Naive thymus-derived CD8-positive, alpha-beta T cell (primary cell): Measurements from ENCODE around the gene LAMTOR3. TPM values are rescaled to one million over a fixed set of nuclear protein-coding genes. Genes with fewer than 3 reads are reported as not detected.

Source experiments
- ATAC-seq, 2 donors: fragments of 150-1000 bp; cut with Tn5 transposase in 1 of 2; sonication (Bioruptor Pico), chemical (Tn5 transposase) in 1 of 2; 1 replicate in 1 of 2; 2 replicates in 1 of 2; pipeline ENCODE4 v1.10.0; 2021; ENCODE audit warnings: mild to moderate bottlenecking in 2 of 2, moderate library complexity in 2 of 2
- POLR2A ChIA-PET: fragments of 350-600 bp; sonication (Branson Sonifier 250); formaldehyde crosslinking; loops from one replicate; lab custom pipeline; 2021; ENCODE audit warnings: antibody characterized with exemption; lab: Charles Lee
- DNase-seq, 10 donors: peaks; one replicate each; pipeline versions ENCODE4 v3.0.0 to v3.0.0-alpha.2; 2020 to 2022
- H3K27ac Mint-ChIP-seq, 10 donors: one replicate each; pipeline ENCODE4 v1.8.0; 2020 to 2022; ENCODE audit warnings: mild to moderate bottlenecking in 10 of 10, mixed read lengths in 10 of 10, moderate library complexity in 4 of 10, inconsistent platforms in 1 of 10
- H3K27me3 Mint-ChIP-seq, 5 donors: one replicate each; pipeline ENCODE4 v1.8.0; 2021 to 2022; ENCODE audit warnings: mixed read lengths in 5 of 5
- H3K36me3 Mint-ChIP-seq, 3 donors: one replicate each; pipeline ENCODE4 v1.8.0; 2020 to 2022; ENCODE audit warnings: mixed read lengths in 3 of 3, mild to moderate bottlenecking in 2 of 3, inconsistent platforms in 1 of 3
- H3K4me1 Mint-ChIP-seq, 4 donors: one replicate each; pipeline ENCODE4 v1.8.0; 2021 to 2022; ENCODE audit warnings: mixed read lengths in 4 of 4
- H3K4me3 Mint-ChIP-seq, 10 donors: one replicate each; pipeline ENCODE4 v1.8.0; 2020 to 2022; ENCODE audit warnings: mild to moderate bottlenecking in 10 of 10, mixed read lengths in 10 of 10, moderate library complexity in 6 of 10, inconsistent platforms in 1 of 10
- H3K9me3 Mint-ChIP-seq, 9 donors: one replicate each; pipeline ENCODE4 v1.8.0; 2020 to 2022; ENCODE audit warnings: mixed read lengths in 9 of 9, mild to moderate bottlenecking in 3 of 9, inconsistent platforms in 1 of 9, moderate library complexity in 1 of 9
- polyA plus RNA-seq, 3 donors: library from polyadenylated mRNA; unstranded; fragments of 300-500 nt; fragmentation: Illumina TruSeq; gene quantifications; one replicate each; pipeline ENCODE4 v1.2.3, GENCODE V29; 2021
- total RNA-seq, 8 experiments: library from RNA in 2 of 8; stranded (reverse) in 2 of 8; gene quantifications; one replicate each; pipeline ENCODE4 v1.2.3 and lab custom pipeline; 2021 to 2026

LAMTOR3 gene
- total and polyA plus RNA-seq, 5 experiments from 2014 or later, result 24.9 to 35.6 (median 29.0) TPM

DNA sequence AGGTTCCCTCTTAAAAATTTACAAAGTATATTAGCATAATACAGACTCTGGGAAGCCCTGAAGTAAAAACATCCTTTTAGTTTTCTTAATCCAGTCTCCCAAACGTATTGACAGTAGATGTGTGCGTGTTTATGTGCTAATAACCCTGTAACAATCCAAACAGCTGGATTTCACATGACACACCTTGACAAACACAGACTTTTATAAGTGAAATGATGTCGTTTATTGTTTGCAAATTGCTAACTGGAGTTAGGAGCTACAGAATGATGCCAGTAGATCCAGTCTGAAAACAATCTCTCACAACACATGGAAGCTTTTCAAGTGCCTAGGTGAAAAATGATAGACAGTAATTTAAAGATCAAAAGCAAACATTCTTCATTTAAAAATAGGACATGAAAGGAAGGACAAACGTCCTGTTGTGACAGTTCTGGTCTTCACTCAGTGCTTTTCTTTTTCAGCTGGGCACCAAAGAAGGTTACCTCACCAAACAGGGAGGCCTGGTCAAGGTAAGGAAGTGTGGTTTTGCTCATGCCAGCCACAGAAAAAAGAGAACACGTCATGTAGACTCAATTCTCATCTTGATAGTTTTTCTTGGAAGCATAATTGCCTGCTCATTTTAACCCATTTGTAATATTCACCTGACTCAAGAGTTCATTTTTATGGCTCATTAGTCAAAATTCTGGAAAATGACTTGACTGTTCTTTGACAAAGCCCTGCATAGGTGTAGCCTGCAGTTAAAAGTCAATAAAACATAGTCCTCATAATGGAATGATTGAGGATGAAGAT, 32.9 kb downstream of the LAMTOR3 start:
- Mint-ChIP-seq H3K4me3 (no peak overlapping the region), H3K27ac (no peak overlapping the region), H3K4me1 (peaks cover 2 to 27% (median 6%) of the 10 kb centered on the region in 4 donors), H3K9me3 (peaks cover 0 to 1% (median 0%) of the 10 kb centered on the region in 9 donors), H3K36me3 (peaks cover 4 to 65% (median 26%) of the 10 kb centered on the region in 3 donors), H3K27me3 (no peaks in the 10 kb centered on the region)
- POLR2A ChIA-PET, result no interaction called here
- no peak for DNase-seq
- ATAC-seq, result no peak

DNA sequence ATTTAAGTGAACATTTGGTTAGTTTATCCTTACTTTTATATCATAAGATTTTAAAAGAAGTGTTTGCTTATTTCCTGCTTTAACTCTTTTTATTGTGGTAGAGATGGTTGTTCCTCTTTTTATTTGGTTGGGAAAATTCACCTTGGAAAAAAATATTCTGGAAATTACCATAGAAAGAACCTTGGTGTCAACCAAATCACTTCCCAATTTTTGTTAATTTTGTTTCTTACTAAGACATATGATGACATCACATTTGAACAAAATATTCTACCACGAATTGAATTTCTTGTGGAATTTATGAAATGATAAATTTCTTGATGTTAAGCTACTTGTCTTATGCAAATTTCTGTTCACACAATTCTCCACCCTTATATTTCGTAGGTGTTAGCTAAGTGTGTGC, 33.7 kb downstream of the LAMTOR3 start:
- ATAC-seq (no peak), DNase-seq (no peak)
- POLR2A ChIA-PET, result no interaction called here
- Mint-ChIP-seq H3K36me3 (peaks cover 4 to 61% (median 21%) of the 10 kb centered on the region in 3 donors), H3K4me1 (peaks cover 8 to 34% (median 13%) of the 10 kb centered on the region in 4 donors), H3K4me3 (no peak overlapping the region), H3K27me3 (no peaks in the 10 kb centered on the region), H3K9me3 (peaks cover 0 to 1% (median 0%) of the 10 kb centered on the region in 9 donors), H3K27ac (no peak overlapping the region)

DNA sequence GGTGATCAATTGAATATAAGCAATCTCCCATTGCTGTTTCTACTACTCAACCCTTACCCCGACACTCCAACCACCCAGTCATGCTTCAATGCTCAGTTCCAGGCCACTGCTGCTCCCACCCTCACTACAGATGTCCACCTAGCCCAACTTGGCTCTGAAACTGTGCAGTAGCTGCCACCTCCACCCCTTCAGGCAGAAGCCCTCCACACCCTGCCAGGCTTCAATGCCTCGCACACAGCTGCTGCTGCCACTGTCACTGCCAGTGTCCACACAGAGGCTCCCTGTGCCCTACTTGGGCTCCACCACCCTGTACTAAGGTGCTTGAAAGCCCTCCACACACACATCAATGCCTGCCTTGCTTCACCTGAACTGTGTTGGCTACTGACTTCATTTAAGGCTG, 34.6 kb downstream of the LAMTOR3 start:
- ATAC-seq (no peak), DNase-seq (no peak)
- Mint-ChIP-seq H3K27me3 (no peaks in the 10 kb centered on the region), H3K36me3 (peaks cover 7 to 60% (median 23%) of the 10 kb centered on the region in 3 donors), H3K4me3 (no peak overlapping the region), H3K4me1 (peaks cover 9 to 43% (median 16%) of the 10 kb centered on the region in 4 donors), H3K27ac (peak overlapping the region in 2 of 10 donors; percentile 55 to 64), H3K9me3 (peaks cover 0 to 1% (median 0%) of the 10 kb centered on the region in 9 donors)
- POLR2A ChIA-PET, result no interaction called here

DNA sequence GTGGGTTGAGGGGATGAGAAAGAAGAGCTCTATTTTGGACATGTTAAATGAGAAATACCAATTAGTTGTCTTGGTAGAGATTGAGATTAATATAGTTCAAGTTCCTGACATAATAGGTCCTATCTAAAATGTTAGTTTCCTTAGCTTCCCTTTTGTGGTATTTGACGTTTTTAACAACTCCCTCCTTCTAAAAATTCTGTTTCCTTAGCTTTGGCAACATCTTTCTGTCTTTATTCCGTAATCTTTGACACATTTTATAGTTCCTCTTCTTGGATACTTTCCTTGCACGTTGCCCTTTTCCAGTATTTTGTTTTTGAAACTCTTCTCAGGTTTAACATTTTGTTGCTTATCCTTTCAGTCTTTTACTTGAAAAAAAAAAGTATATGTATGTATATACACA, 36.9 kb downstream of the LAMTOR3 start:
- POLR2A ChIA-PET, result interaction anchor here (0.6 to 0.7 kb wide), 2 partner anchors 10 to 44 kb away, joined by 3 to 5 read pairs; no protein-coding TSS in a partner anchor
- Mint-ChIP-seq H3K4me3 (no peak overlapping the region), H3K9me3 (peaks cover 0 to 1% (median 0%) of the 10 kb centered on the region in 9 donors), H3K27ac (peak overlapping the region in 2 of 10 donors; percentile 12 to 70), H3K4me1 (peaks cover 10 to 48% (median 16%) of the 10 kb centered on the region in 4 donors), H3K36me3 (peaks cover 13 to 57% (median 19%) of the 10 kb centered on the region in 3 donors), H3K27me3 (no peaks in the 10 kb centered on the region)
- DNase-seq, result no peak
- no peak for ATAC-seq

DNA sequence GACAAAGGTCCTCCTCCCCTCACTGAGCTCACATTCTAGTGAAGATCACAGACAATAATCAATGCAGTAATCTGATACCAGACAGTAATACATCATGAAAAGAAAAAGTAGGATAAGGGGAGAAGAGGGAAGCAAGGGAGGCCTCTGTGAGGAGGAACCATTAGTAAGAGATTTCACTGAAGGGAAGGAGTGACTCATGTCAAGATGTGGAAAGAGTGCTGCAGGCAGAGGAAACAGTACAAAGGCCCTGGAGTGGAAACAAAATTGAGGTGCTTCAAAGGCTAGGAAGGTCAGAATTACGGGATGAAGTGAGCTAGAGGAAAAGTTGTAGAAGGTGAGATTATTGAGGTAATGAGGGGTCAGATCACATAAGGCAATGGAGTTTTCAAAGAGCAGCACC, 38.1 kb downstream of the LAMTOR3 start:
- ATAC-seq (no peak), DNase-seq (no peak)
- Mint-ChIP-seq H3K4me1 (peaks cover 10 to 43% (median 16%) of the 10 kb centered on the region in 4 donors), H3K27me3 (no peaks in the 10 kb centered on the region), H3K36me3 (peaks cover 13 to 48% (median 19%) of the 10 kb centered on the region in 3 donors), H3K4me3 (peak overlapping the region in 5 of 10 donors; percentile 2 to 72 (median 44)), H3K27ac (peak overlapping the region in 9 of 10 donors; percentile 1 to 89 (median 63)), H3K9me3 (peaks cover 0 to 1% (median 0%) of the 10 kb centered on the region in 9 donors)
- POLR2A ChIA-PET, result interaction anchor here (1.5 kb wide), 1 partner anchor 9 kb away, joined by 4 read pairs; no protein-coding TSS in a partner anchor

DNA sequence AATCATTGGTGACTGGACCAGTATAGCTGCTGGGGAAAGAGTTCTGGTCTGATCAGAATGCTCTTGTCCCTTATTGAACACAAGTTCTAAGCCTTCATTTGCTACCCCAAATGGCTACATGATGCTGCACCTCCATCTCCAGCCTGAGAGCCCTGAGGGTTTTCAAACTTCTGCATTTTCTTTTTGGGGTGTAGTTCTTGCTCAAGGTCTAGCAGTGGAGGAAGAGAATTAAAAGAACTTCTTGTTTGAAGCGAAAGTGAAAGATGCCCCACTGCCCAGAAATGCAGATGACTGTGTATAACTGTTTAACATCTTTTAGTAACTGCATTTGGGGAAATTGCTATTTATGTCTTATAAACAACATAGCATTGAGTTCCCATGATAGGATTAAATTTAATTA, 38.5 kb downstream of the LAMTOR3 start:
- H3K4me1 Mint-ChIP-seq, result peaks cover 10 to 48% (median 16%) of the 10 kb centered on the region in 4 donors
- peak in 1 of 10 donors; percentile 5 for DNase-seq

DNA sequence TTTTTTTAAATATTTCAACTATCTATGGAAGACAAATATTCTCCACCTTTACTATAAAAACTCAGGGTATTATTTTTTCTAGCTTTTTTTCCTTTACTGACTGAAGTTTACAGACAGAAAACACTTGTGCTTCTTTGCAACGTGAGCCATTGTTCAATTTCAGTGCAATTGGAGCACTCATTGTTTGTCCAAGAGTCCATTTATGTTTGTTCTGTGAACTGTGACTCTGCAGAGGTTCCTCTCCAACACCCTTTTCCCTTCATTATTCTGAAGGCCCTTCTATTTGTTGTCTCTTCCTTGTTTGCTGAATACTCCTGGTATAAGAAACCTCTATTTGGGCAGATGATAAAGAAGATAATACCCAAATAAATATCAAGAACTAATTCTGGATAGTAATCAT, 40.2 kb downstream of the LAMTOR3 start:
- DNase-seq (no peak), ATAC-seq (no peak)
- H3K4me3 Mint-ChIP-seq, result no peak overlapping the region
- peaks cover 13 to 36% (median 14%) of the 10 kb centered on the region in 3 donors for H3K36me3 Mint-ChIP-seq
- H3K27me3 Mint-ChIP-seq, result no peaks in the 10 kb centered on the region
- peaks cover 7 to 40% (median 16%) of the 10 kb centered on the region in 4 donors for H3K4me1 Mint-ChIP-seq
- H3K27ac Mint-ChIP-seq, result peak overlapping the region in 1 of 10 donors; percentile 56
- H3K9me3 Mint-ChIP-seq, result no peaks in the 10 kb centered on the region
- POLR2A ChIA-PET, result no interaction called here

More for the DNA sequence above, 38.5 kb downstream of the LAMTOR3 start:
- Mint-ChIP-seq H3K4me3 (peak overlapping the region in 4 of 10 donors; percentile 11 to 49 (median 37)), H3K36me3 (peaks cover 13 to 43% (median 19%) of the 10 kb centered on the region in 3 donors), H3K27ac (peak overlapping the region in 6 of 10 donors; percentile 1 to 70 (median 64)), H3K9me3 (peaks cover 0 to 1% (median 0%) of the 10 kb centered on the region in 9 donors), H3K27me3 (no peaks in the 10 kb centered on the region)
- no peak for ATAC-seq
- POLR2A ChIA-PET, result interaction anchor here (1.5 kb wide), 1 partner anchor 9 kb away, joined by 4 read pairs; no protein-coding TSS in a partner anchor

DNA sequence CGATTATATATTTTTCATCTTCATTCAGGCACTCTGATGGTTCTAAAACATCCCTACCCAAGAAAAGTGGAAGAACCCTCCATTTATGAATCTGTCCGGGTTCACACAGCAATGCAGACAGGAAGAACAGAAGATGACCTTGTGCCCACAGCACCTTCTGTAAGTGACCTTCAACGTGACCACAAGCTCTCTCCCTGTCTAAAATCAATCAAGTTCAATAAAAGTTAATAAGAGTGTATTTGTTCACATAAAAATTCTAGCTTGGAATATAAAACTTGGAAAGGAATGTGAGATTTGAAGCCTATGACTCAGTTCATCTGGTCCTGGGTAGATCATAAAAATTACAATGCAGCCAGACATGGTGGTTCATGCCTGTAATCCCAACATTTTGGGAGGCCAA, 41.0 kb downstream of the LAMTOR3 start:
- peaks cover 13 to 33% (median 14%) of the 10 kb centered on the region in 3 donors for H3K36me3 Mint-ChIP-seq
- POLR2A ChIA-PET, result no interaction called here

DNA sequence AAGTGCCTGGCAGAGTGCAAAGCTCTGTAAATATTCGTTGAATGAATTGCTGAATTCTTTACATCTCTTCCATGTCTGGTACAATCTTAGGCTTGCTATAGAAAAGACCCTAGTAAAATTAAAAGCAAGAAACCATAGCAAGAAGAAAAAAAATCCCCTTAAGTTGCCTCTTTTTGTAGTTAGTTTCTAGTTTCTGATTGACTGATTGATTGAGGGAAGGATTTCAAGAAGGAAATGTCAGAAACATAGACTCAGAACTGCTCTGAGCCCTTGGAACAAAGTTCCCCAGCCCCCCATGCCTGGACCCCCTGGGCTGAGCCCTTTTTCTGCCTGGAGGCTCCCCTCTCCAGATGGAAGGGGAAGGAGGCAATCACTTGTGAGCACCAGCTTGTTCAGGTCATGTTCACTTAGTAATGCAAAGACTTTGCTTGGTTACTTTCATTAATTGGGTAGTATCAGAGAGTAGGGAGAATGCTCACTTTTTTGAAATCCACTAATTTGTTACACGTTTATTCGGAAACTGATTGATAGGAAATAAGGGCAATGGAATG, 42.0 kb downstream of the LAMTOR3 start:
- POLR2A ChIA-PET, result no interaction called here
- Mint-ChIP-seq H3K27me3 (no peaks in the 10 kb centered on the region), H3K36me3 (peaks cover 13 to 30% (median 13%) of the 10 kb centered on the region in 3 donors), H3K4me1 (peaks cover 9 to 49% (median 24%) of the 10 kb centered on the region in 4 donors), H3K9me3 (no peaks in the 10 kb centered on the region), H3K4me3 (no peak overlapping the region), H3K27ac (peak overlapping the region in 3 of 10 donors; percentile 20 to 73 (median 53))
- ATAC-seq (no peak), DNase-seq (no peak)

More for the DNA sequence above, 41.0 kb downstream of the LAMTOR3 start:
- Mint-ChIP-seq H3K4me3 (no peak overlapping the region), H3K27me3 (no peaks in the 10 kb centered on the region), H3K9me3 (no peaks in the 10 kb centered on the region), H3K27ac (peak overlapping the region in 2 of 10 donors; percentile 21 to 53), H3K4me1 (peaks cover 7 to 46% (median 18%) of the 10 kb centered on the region in 4 donors)
- ATAC-seq, result no peak
- DNase-seq, result no peak

DNA sequence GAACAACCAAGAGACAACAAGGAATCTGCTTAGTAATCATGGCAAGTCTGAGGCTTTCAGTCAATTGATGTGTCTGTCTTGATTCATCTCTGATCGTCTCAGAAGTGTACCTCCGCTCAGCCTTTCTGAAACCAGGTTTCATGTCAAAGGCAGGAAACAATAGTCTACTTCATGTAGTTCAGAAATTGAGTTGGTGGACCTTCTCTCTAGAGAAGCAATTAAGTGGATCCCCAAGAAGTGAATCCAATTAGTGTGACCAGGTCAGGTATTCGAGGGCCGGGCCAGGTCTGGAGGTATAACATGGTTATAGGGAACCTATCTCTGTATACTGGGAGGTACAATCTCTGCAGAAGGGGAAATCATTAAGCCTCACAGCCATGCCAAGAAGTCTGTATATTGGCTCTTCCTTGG, 45.6 kb downstream of the LAMTOR3 start:
- POLR2A ChIA-PET, result no interaction called here
- Mint-ChIP-seq H3K4me1 (peaks cover 15 to 51% (median 34%) of the 10 kb centered on the region in 4 donors), H3K36me3 (peaks cover 0 to 6% (median 3%) of the 10 kb centered on the region in 3 donors), H3K9me3 (no peaks in the 10 kb centered on the region), H3K27me3 (no peaks in the 10 kb centered on the region), H3K4me3 (no peak overlapping the region), H3K27ac (peak overlapping the region in 3 of 10 donors; percentile 32 to 78 (median 53))
- no peak for DNase-seq
- ATAC-seq, result no peak

DNA sequence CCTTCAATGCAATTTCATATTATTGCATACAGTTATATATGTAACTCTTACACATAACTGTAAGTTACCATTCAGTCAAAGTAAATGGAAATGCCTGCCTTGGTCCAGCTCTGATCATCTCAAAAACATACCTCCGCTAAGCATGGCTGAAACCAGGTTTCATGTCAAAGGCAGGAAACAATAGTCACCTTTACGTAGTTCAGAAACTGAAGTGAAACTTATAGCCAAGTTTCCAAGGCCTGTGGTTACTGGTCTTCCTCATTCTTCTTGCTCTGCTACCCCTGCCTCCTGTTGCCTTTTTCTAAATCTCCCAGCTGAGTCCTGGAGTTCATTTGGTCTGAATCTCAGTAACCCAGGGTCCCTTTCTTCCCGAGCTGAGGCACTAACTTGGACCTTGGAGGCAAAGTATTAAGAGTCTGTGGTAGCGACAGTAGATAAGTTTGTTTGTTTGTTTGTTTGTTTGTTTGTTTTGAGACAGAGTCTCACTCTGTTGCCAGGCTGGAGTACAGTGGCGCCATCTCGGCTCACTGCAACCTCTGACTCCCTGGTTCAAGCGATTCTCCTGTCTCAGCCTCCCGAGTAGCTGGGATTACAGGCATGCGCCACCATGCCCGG, 46.8 kb downstream of the LAMTOR3 start:
- peak overlapping the region in 4 of 10 donors; percentile 8 to 70 (median 26) for H3K4me3 Mint-ChIP-seq
- peaks cover 17 to 51% (median 35%) of the 10 kb centered on the region in 4 donors for H3K4me1 Mint-ChIP-seq
- peak overlapping the region; percentile 75 to 93 (median 88) for H3K27ac Mint-ChIP-seq
- DNase-seq (no peak), ATAC-seq (peak in 1 of 2 donors; percentile 48)
- peaks cover 0 to 11% (median 9%) of the 10 kb centered on the region in 3 donors for H3K36me3 Mint-ChIP-seq
- POLR2A ChIA-PET, result interaction anchor here (0.6 to 1.0 kb wide), 2 partner anchors 8 to 10 kb away, joined by 3 to 4 read pairs; no protein-coding TSS in a partner anchor
- no peaks in the 10 kb centered on the region for H3K9me3 Mint-ChIP-seq
- H3K27me3 Mint-ChIP-seq, result no peaks in the 10 kb centered on the region

DNA sequence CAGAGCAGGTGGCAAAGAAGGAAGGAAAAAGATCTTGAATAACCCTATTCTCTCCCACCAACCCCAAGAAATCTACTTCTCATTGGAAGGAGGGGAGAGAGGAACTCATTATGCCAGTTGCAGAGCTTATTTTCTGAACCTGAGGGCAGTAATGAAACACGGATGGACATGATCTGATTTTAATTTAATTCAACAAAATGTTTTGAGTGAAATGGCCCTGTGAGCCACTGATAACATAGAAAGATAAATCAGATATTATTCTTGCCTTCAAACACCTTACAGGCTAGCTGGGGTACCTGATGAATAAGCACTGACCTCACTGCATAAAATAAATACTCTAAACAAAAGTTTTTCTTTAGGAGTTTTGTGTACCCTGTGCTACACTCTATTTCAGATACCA, 47.3 kb downstream of the LAMTOR3 start:
- Mint-ChIP-seq H3K4me3 (peak overlapping the region in 4 of 10 donors; percentile 8 to 70 (median 21)), H3K4me1 (peaks cover 17 to 49% (median 35%) of the 10 kb centered on the region in 4 donors), H3K36me3 (peaks cover 0 to 13% (median 13%) of the 10 kb centered on the region in 3 donors), H3K27me3 (no peaks in the 10 kb centered on the region), H3K9me3 (no peaks in the 10 kb centered on the region), H3K27ac (peak overlapping the region; percentile 63 to 93 (median 89))
- POLR2A ChIA-PET, result interaction anchor here (1.0 to 1.9 kb wide), 3 partner anchors 9 to 47 kb away, joined by 4 to 8 read pairs (median 6); partner anchors contain the start of genes DAPP1 and LAMTOR3
- ATAC-seq (no peak), DNase-seq (no peak)
